Breast epithelium (tissue), 3 donors: ENCODE data around the gene HVCN1.

Experiments used
- CTCF ChIP-seq, 3 donors: fragments of 450-650 bp; IDR thresholded peaks; one replicate each; pipeline ENCODE4 v1.5.1; 2016 to 2017; ENCODE audit warnings: antibody characterized with exemption in 3 of 3, mild to moderate bottlenecking in 3 of 3, moderate library complexity in 3 of 3
- POLR2A ChIP-seq: fragments of 450-650 bp; IDR thresholded peaks from one replicate; pipeline ENCODE4 v1.6.1; 2016; ENCODE audit warnings: antibody characterized with exemption, mild to moderate bottlenecking, moderate library complexity
- POLR2AphosphoS5 ChIP-seq, 3 donors: sonication (generic); formaldehyde crosslinking; IDR thresholded peaks; one replicate each; pipeline ENCODE4 v1.6.1; 2017; ENCODE audit warnings: antibody characterized with exemption in 3 of 3

GRCh38 chr12:110705309-110705708, 16.4 kb upstream of the HVCN1 start:
- TF ChIP-seq CTCF (IDR thresholded peaks at IDR 0.05) (no peak), POLR2A (no peak), POLR2AphosphoS5 (IDR thresholded peaks at IDR 0.05) (no peak)
